ENCODE measurements around the gene AQP12B.
"Not testable (repeated sequence)": the region's sequence is repeated elsewhere in the genome, so short reads cannot be mapped to it uniquely, and the experiment has no call there.

Gene AQP12B

GRCh38 chr2:240701091-240701735 is 18.5 kb upstream of the AQP12B start:
- DNase-seq, result no peak

- DNase-seq, result not testable (repeated sequence)
These were observed 17.9 kb upstream of the AQP12B start for GRCh38 chr2:240700616-240701015.

- not testable (repeated sequence) for DNase-seq
These were observed 17.1 kb upstream of the AQP12B start for GRCh38 chr2:240699835-240700234.

GRCh38 chr2:240698852-240699561 is 16.3 kb upstream of the AQP12B start:
- DNase-seq, result not testable (repeated sequence)

GRCh38 chr2:240696469-240696868 is 13.8 kb upstream of the AQP12B start:
- not testable (repeated sequence) for DNase-seq

- not testable (repeated sequence) for DNase-seq
These were observed 12.9 kb upstream of the AQP12B start for GRCh38 chr2:240695593-240695992.

GRCh38 chr2:240694304-240694703 is 11.6 kb upstream of the AQP12B start:
- not testable (repeated sequence) for DNase-seq

DNA sequence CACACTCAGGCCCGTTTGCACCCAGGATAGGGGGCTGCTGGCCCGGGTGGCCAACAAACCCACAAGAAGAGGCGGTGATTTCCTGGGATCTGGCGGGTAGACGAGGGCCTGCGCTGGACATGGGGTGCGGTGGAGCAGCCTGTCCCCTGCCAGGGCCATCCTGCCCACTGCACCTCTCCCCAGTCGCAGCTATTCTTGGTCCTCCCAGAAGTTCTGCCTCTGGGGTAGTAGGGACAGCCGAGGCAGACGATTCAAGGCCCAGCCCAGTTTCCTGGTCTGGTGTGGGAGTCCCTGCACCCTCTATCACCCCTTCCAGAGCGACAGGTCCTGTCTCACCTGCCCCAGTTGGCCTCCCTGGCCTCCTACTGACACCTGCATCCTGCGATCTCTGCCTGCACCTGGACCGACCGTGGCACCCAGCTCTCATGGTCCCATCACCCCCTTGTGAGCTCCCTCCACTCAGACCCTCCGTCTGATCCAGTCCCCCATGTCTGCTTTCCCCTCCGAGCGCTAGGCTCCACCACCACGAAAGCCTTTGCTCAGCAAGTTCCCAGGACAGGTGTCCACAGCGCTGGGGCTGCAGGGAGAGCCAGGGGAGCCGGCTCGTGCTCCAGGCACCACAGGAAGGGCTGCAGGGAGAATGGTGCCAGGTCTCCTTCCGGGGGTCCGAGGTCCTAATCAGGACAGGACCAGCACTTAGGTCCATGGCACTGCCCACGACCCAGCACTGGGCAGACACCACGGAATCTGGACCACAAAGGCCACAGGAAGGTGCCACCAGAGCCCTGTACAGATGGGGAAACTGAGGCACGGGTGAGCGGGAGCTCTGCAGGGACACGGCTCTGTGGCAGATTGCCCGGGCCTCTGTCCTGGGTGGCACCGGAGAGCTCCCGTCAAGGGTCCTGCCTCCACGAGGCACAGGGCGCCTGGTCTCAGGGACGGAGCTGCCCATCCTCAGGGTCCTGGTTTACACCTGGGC is 10.2 kb upstream of the AQP12B start:
- DNase-seq, result not testable (repeated sequence)

DNA sequence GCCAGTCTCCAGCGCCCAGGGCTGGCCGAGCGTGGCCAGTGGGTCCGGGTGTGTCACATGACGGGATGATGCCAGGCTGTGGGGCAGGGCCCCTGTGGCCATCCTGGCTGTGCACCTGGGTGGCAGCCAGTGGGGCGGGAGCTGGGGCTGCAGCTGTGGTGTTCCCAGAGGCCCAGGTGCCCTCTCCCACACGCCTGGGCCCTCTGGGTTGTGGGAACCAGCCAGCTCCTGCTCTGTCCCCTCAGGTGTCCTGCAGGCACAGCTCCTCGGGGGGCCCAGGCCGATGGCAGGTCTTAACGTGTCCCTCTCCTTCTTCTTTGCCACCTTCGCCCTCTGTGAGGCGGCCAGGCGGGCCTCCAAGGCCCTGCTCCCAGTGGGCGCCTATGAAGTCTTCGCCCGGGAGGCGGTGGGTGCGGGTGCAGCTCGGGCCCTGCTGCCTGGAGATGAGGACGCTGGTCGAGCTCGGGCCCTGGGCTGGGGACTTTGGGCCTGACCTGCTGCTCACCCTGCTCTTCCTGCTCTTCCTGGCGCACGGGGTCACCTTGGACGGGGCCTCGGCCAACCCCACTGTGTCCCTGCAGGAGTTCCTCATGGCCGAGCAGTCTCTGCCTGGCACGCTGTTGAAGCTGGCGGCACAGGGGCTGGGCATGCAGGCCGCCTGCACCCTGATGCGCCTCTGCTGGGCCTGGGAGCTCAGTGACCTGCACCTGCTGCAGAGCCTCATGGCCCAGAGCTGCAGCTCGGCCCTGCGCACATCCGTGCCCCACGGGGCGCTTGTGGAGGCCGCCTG is 9.1 kb upstream of the AQP12B start, which contains the start of gene AQP12A:
Gene AQP12A, plus strand, starts transcription at position 236 of the 790 bp plus-strand sequence. Its CDS starts 48 bp downstream, at position 284.
- DNase-seq, result not testable (repeated sequence)

GRCh38 chr2:240691075-240691427 is 8.4 kb upstream of the AQP12B start:
- not testable (repeated sequence) for DNase-seq

DNA sequence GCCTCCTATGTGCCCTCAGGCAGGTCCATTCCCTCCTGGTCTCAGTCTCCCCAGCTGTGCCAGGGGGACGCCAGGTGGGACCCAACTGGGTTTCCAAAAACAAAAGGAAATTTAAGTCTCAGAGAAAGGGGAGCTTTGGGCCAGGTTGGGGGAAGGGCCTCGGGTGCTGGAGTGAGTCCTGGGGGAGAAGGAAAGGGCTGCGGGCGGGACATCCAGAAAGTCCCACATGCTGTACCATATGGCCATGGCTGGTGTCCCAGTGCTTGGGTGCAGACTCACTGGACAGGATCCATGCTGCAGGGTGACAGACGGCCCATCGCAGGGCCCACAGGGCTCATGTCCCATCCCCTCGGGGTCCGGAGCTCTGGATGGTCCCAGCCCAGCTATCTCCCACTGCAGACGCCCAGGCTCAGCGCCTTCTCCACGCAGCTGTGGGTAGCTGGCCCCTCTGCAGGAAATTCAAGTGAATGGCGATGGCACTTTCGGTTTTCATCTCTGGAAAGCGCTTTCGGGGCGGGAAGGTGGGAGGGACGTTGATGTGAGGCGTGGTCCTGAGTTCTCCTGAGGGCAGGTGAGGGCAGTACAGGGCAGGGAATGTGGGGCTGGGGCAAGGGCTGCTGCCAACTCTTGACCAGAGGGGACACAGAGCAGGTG is 7.9 kb upstream of the AQP12B start:
- not testable (repeated sequence) for DNase-seq

DNA sequence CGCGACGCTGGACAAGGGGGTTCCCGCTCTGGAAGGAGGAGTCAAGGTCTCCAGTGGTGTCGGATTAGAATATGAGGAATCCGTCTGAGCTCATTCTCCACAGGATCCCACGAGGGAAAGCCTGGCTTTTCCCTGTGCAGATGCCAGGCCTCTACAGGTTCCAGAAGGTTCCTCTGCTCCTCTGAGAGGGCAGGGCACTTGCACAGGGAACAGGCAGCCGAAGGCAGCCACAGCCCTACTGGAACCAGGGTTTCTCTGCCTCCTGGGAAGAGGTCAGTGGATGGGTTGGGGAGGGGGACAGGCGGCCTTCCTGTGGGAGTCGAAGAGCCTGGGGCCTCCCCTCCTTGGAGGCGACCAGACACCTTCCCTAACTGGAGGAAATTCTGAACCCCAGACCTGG is 7.3 kb upstream of the AQP12B start:
- DNase-seq, result no peak

DNA sequence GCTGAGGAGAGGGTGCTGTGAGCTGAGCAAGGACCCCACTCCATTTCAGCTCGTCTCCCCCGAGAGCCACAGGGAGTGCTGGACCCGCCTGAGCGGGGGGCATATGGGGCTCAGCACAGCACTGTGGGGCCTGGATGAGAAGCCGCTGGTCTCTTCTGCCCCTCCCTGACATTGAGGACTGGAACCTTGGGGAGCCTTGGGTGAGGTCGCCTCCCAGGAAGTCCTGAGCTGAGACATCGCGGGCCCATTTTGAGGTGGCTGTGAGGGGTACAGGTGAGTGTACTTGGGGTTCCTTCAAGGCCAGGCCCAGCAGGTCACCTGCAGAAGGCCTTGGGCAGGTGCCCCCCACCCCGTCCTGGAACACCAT is 5.9 kb upstream of the AQP12B start:
- no peak for DNase-seq

DNA sequence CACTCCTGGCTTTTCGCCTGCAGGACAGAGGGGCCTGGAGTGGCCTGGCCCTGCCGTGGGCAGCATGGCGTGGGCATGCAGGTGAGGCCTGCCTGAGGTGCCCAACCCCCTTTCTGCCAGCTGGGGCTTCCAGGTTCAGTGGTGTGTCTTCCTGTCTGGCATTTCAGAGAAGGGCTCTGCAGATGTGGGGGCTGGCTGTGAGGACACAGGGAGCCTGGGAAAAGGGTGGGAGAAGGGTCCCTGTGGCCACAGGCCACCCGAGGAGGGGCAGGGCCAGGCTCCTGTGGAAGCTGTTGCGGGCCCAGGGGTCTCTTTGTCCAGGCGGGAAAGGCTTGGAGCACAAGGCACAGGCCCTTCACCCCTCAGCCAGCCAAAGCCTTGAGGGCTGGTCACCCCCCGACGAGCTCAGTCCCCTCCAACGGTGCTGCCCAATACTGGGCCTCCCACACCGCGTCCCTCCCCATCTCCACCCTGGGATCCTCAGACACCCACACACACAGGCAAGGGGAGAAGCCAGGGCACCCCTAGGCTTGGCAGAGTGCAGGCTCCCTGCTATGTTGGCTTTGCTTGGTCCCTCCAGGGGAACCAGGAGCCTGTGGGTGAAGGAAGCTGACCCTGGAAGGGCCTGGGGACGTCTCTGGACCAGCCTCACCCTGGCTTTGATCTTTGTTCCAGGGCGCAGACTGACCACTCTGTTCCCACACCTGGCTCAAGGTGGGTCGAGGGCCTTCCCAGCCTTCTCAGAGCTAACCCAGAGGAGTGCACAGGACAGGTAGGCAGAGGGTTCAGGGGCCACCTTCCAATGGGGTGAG is 5.3 kb upstream of the AQP12B start:
- no peak for DNase-seq

DNA sequence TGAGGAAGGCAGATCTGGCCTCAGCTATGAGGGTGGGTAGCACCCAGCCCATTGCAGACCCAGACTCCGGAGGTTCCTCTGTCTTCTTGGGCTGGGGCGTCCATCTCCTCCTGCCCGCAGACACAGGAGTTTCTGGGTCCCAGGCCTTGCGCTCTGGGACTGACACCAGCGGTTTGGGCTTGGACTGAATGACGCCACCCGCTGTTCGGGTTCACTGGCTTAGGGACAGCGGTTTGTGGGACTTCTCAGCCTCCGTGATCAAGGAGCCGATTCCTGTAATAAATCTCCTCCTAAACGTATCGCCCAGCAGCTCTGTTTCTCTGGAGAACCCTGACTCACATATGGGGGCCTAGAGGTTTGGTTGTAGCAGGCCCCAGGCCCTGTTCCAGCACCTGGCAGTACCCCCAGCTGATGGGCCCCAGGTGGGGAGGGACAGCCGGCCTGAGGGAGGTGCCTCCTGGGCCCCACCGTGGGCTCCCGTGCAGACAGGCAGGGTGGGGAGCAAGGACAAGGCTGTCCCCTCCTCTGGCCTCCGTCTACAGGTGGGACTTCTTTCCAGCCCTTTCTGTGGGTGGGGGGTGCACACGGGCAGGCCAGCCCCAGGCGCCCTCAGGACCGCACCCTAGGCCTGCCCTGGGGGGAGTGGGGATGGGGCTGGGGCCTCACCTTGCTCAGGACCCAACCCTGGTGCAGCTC is 4.5 kb upstream of the AQP12B start:
- no peak for DNase-seq

DNA sequence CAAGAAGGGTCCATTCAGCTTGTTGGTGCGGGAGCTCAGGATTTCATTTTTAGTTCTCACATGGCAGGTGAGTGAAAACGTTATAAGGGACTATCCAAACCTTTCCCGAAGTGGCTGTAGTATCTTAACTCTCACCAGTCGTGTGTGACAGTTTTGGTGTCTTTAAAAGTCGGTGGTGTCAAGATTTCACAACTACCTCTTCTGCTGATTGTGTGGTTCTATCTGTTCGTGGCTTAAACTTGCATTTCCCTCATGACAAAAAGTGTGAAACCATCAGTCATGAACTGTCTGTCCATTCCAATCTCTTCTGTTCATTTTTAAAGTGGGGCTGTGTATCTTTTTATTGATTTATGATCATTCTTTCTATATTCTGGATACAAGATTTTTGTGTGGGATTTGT is 3.8 kb upstream of the AQP12B start:
- DNase-seq, result no peak

- DNase-seq, result peak; percentile 6
These were observed 3.2 kb upstream of the AQP12B start for GRCh38 chr2:240685771-240686371.

- DNase-seq, result not testable (repeated sequence)
These were observed 1.5 kb upstream of the AQP12B start for GRCh38 chr2:240683980-240684728.

DNA sequence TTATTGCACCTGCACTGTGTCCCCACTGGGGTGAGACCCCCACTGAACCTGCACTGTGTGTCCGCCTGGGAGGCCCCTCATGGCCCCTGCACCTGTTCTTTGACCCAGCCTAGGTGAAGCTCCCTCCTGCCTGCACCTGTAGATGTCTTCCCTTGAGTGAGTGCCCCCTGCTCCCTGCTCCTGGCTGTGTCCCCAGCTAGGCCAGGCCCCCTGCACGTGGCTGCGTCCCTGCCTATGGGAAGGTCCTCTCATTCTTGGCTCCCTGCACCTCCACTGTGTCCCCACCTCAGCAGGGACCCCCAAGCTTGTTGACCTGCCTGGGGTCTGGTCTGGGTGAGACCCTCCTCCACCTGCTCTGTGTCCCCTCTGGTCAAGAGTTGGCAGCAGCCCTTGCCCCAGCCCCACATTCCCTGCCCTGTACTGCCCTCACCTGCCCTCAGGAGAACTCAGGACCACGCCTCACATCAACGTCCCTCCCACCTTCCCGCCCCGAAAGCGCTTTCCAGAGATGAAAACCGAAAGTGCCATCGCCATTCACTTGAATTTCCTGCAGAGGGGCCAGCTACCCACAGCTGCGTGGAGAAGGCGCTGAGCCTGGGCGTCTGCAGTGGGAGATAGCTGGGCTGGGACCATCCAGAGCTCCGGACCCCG is 769 bp upstream of the AQP12B start:
- not testable (repeated sequence) for DNase-seq
